ENCODE measurements around the gene CNKSR1. TPM values are rescaled to one million over a fixed set of nuclear protein-coding genes. Genes with fewer than 3 reads are reported as not detected.
A peak's percentile ranks its signal among the peaks of the same experiment; 100 is the strongest.

CNKSR1 gene
- polyA plus RNA-seq, 1 donor, result 109 TPM

GRCh38 chr1:26184086-26184485, 6.8 kb downstream of the CNKSR1 start:
- Histone ChIP-seq H3K4me3 (ENCODE audit: low read length) (no peak overlapping the region), H3K4me1 (ENCODE audit: control insufficient read depth, insufficient read depth, low read length) (peaks cover 3% of the 10 kb centered on the region), H3K36me3 (ENCODE audit: control insufficient read depth, insufficient read depth, low read length) (peaks cover 59% of the 10 kb centered on the region), H3K27ac (ENCODE audit: low read length) (no peak overlapping the region), H3K9me3 (ENCODE audit: control insufficient read depth, low read depth, low read length) (no peaks in the 10 kb centered on the region), H3K27me3 (ENCODE audit: control insufficient read depth, insufficient read depth, low read length) (no peaks in the 10 kb centered on the region)
- no CpG with 5 or more reads among the region's 7 CpGs for WGBS (ENCODE audit: insufficient coverage, low lambda C conversion rate)
- no peak for DNase-seq

GRCh38 chr1:26184883-26185282, 7.6 kb downstream of the CNKSR1 start:
- H3K36me3 ChIP-seq (ENCODE audit: control insufficient read depth, insufficient read depth, low read length), result peaks cover 66% of the 10 kb centered on the region
- no peak overlapping the region for H3K27ac ChIP-seq (ENCODE audit: low read length)
- no peaks in the 10 kb centered on the region for H3K4me1 ChIP-seq (ENCODE audit: control insufficient read depth, insufficient read depth, low read length)
- H3K27me3 ChIP-seq (ENCODE audit: control insufficient read depth, insufficient read depth, low read length), result no peaks in the 10 kb centered on the region
- no peak for DNase-seq
- no peaks in the 10 kb centered on the region for H3K9me3 ChIP-seq (ENCODE audit: control insufficient read depth, low read depth, low read length)
- WGBS (ENCODE audit: insufficient coverage, low lambda C conversion rate), result no CpG with 5 or more reads among the region's 21 CpGs
- H3K4me3 ChIP-seq (ENCODE audit: low read length), result no peak overlapping the region

- no peak for DNase-seq
- H3K9me3 ChIP-seq (ENCODE audit: control insufficient read depth, low read depth, low read length), result no peaks in the 10 kb centered on the region
- no CpG with 5 or more reads among the region's 6 CpGs for WGBS (ENCODE audit: insufficient coverage, low lambda C conversion rate)
- H3K27me3 ChIP-seq (ENCODE audit: control insufficient read depth, insufficient read depth, low read length), result no peaks in the 10 kb centered on the region
- H3K27ac ChIP-seq (ENCODE audit: low read length), result no peak overlapping the region
- H3K4me1 ChIP-seq (ENCODE audit: control insufficient read depth, insufficient read depth, low read length), result no peaks in the 10 kb centered on the region
- H3K4me3 ChIP-seq (ENCODE audit: low read length), result no peak overlapping the region
- H3K36me3 ChIP-seq (ENCODE audit: control insufficient read depth, insufficient read depth, low read length), result peaks cover 43% of the 10 kb centered on the region
These were observed 10.6 kb downstream of the CNKSR1 start for GRCh38 chr1:26187882-26188281.

GRCh38 chr1:26188477-26188876, 11.2 kb downstream of the CNKSR1 start:
- H3K9me3 ChIP-seq (ENCODE audit: control insufficient read depth, low read depth, low read length), result no peaks in the 10 kb centered on the region
- H3K36me3 ChIP-seq (ENCODE audit: control insufficient read depth, insufficient read depth, low read length), result peaks cover 37% of the 10 kb centered on the region
- WGBS (ENCODE audit: insufficient coverage, low lambda C conversion rate), result no CpG with 5 or more reads among the region's 8 CpGs
- H3K4me3 ChIP-seq (ENCODE audit: low read length), result no peak overlapping the region
- DNase-seq, result no peak
- no peak overlapping the region for H3K27ac ChIP-seq (ENCODE audit: low read length)
- no peaks in the 10 kb centered on the region for H3K4me1 ChIP-seq (ENCODE audit: control insufficient read depth, insufficient read depth, low read length)
- H3K27me3 ChIP-seq (ENCODE audit: control insufficient read depth, insufficient read depth, low read length), result no peaks in the 10 kb centered on the region

- Histone ChIP-seq H3K36me3 (ENCODE audit: control insufficient read depth, insufficient read depth, low read length) (peaks cover 30% of the 10 kb centered on the region), H3K4me1 (ENCODE audit: control insufficient read depth, insufficient read depth, low read length) (no peaks in the 10 kb centered on the region), H3K9me3 (ENCODE audit: control insufficient read depth, low read depth, low read length) (no peaks in the 10 kb centered on the region), H3K27ac (ENCODE audit: low read length) (no peak overlapping the region), H3K4me3 (ENCODE audit: low read length) (no peak overlapping the region), H3K27me3 (ENCODE audit: control insufficient read depth, insufficient read depth, low read length) (no peaks in the 10 kb centered on the region)
- DNase-seq, result no peak
- no CpG with 5 or more reads among the region's 6 CpGs for WGBS (ENCODE audit: insufficient coverage, low lambda C conversion rate)
These were observed 12.0 kb downstream of the CNKSR1 start for GRCh38 chr1:26189331-26189730.

GRCh38 chr1:26189751-26190275, 12.5 kb downstream of the CNKSR1 start:
- no peaks in the 10 kb centered on the region for H3K27me3 ChIP-seq (ENCODE audit: control insufficient read depth, insufficient read depth, low read length)
- no peak overlapping the region for H3K4me3 ChIP-seq (ENCODE audit: low read length)
- no peaks in the 10 kb centered on the region for H3K9me3 ChIP-seq (ENCODE audit: control insufficient read depth, low read depth, low read length)
- no peak for DNase-seq
- no peaks in the 10 kb centered on the region for H3K4me1 ChIP-seq (ENCODE audit: control insufficient read depth, insufficient read depth, low read length)
- H3K36me3 ChIP-seq (ENCODE audit: control insufficient read depth, insufficient read depth, low read length), result peaks cover 29% of the 10 kb centered on the region
- H3K27ac ChIP-seq (ENCODE audit: low read length), result no peak overlapping the region
- no CpG with 5 or more reads among the region's 7 CpGs for WGBS (ENCODE audit: insufficient coverage, low lambda C conversion rate)

GRCh38 chr1:26190373-26190987, 13.2 kb downstream of the CNKSR1 start, which contains the start of gene CATSPER4:
Gene CATSPER4 (plus strand): TSS chr1:26190602. CDS start chr1:26190628, 26 bp downstream.
- H3K27me3 ChIP-seq (ENCODE audit: control insufficient read depth, insufficient read depth, low read length), result no peaks in the 10 kb centered on the region
- no CpG with 5 or more reads among the region's 16 CpGs for WGBS (ENCODE audit: insufficient coverage, low lambda C conversion rate)
- H3K4me1 ChIP-seq (ENCODE audit: control insufficient read depth, insufficient read depth, low read length), result no peaks in the 10 kb centered on the region
- H3K36me3 ChIP-seq (ENCODE audit: control insufficient read depth, insufficient read depth, low read length), result peaks cover 29% of the 10 kb centered on the region
- DNase-seq, result peak in 1 of 2 donors; percentile 25
- no peak within 1 kb of the TSS for H3K4me3 ChIP-seq (ENCODE audit: low read length)
- no peak within 1 kb of the TSS for H3K27ac ChIP-seq (ENCODE audit: low read length)
- H3K9me3 ChIP-seq (ENCODE audit: control insufficient read depth, low read depth, low read length), result no peaks in the 10 kb centered on the region

GRCh38 chr1:26191739-26192138, 14.4 kb downstream of the CNKSR1 start:
- H3K4me1 ChIP-seq (ENCODE audit: control insufficient read depth, insufficient read depth, low read length), result no peaks in the 10 kb centered on the region
- no peak overlapping the region for H3K27ac ChIP-seq (ENCODE audit: low read length)
- H3K36me3 ChIP-seq (ENCODE audit: control insufficient read depth, insufficient read depth, low read length), result peaks cover 26% of the 10 kb centered on the region
- WGBS (ENCODE audit: insufficient coverage, low lambda C conversion rate), result no CpG with 5 or more reads among the region's 3 CpGs
- no peak overlapping the region for H3K4me3 ChIP-seq (ENCODE audit: low read length)
- DNase-seq, result no peak
- no peaks in the 10 kb centered on the region for H3K9me3 ChIP-seq (ENCODE audit: control insufficient read depth, low read depth, low read length)
- H3K27me3 ChIP-seq (ENCODE audit: control insufficient read depth, insufficient read depth, low read length), result no peaks in the 10 kb centered on the region

- no peak overlapping the region for H3K27ac ChIP-seq (ENCODE audit: low read length)
- H3K4me1 ChIP-seq (ENCODE audit: control insufficient read depth, insufficient read depth, low read length), result no peaks in the 10 kb centered on the region
- peaks cover 2% of the 10 kb centered on the region for H3K27me3 ChIP-seq (ENCODE audit: control insufficient read depth, insufficient read depth, low read length)
- DNase-seq, result no peak
- WGBS (ENCODE audit: insufficient coverage, low lambda C conversion rate), result 95% methylated on average over 2 of the region's 3 CpGs
- H3K4me3 ChIP-seq (ENCODE audit: low read length), result no peak overlapping the region
- H3K36me3 ChIP-seq (ENCODE audit: control insufficient read depth, insufficient read depth, low read length), result no peaks in the 10 kb centered on the region
- H3K9me3 ChIP-seq (ENCODE audit: control insufficient read depth, low read depth, low read length), result no peaks in the 10 kb centered on the region
These were observed 18.5 kb downstream of the CNKSR1 start for GRCh38 chr1:26195805-26196204.

- no CpG with 5 or more reads among the region's 3 CpGs for WGBS (ENCODE audit: insufficient coverage, low lambda C conversion rate)
- no peaks in the 10 kb centered on the region for H3K36me3 ChIP-seq (ENCODE audit: control insufficient read depth, insufficient read depth, low read length)
These were observed 20.0 kb downstream of the CNKSR1 start for GRCh38 chr1:26197301-26197700.

GRCh38 chr1:26197813-26198212, 20.5 kb downstream of the CNKSR1 start:
- peaks cover 5% of the 10 kb centered on the region for H3K4me1 ChIP-seq (ENCODE audit: control insufficient read depth, insufficient read depth, low read length)
- no peak overlapping the region for H3K4me3 ChIP-seq (ENCODE audit: low read length)
- no CpG with 5 or more reads among the region's 11 CpGs for WGBS (ENCODE audit: insufficient coverage, low lambda C conversion rate)
- no peak for DNase-seq
- H3K27me3 ChIP-seq (ENCODE audit: control insufficient read depth, insufficient read depth, low read length), result peaks cover 9% of the 10 kb centered on the region
- no peaks in the 10 kb centered on the region for H3K36me3 ChIP-seq (ENCODE audit: control insufficient read depth, insufficient read depth, low read length)
- no peaks in the 10 kb centered on the region for H3K9me3 ChIP-seq (ENCODE audit: control insufficient read depth, low read depth, low read length)
- no peak overlapping the region for H3K27ac ChIP-seq (ENCODE audit: low read length)

More at GRCh38 chr1:26197301-26197700, 20.0 kb downstream of the CNKSR1 start:
- peaks cover 5% of the 10 kb centered on the region for H3K27me3 ChIP-seq (ENCODE audit: control insufficient read depth, insufficient read depth, low read length)
- peaks cover 5% of the 10 kb centered on the region for H3K4me1 ChIP-seq (ENCODE audit: control insufficient read depth, insufficient read depth, low read length)
- no peak for DNase-seq
- H3K27ac ChIP-seq (ENCODE audit: low read length), result no peak overlapping the region
- no peak overlapping the region for H3K4me3 ChIP-seq (ENCODE audit: low read length)
- no peaks in the 10 kb centered on the region for H3K9me3 ChIP-seq (ENCODE audit: control insufficient read depth, low read depth, low read length)

All from large intestine (tissue), 3 donors.